ENCODE results near the gene BANF2.

DNA sequence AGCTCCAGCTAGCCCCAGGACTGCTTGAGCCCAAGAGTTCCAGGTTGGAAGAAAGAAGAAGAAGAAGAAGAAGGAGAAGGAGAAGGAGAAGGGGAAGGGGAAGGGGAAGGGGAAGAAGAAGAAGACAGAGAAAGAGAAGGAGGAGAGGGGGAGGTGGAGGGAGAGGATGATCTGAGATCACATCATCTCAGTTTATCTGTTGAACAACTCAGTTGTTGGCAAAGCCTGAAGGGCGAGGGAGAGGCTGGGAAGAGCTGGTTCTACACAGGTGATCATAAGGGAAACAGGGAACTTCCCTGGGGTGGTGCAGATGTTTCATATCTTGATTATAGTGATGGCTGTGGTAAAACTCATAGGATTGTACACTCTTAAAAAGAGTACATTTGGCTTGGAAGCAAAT, 14.6 kb upstream of the BANF2 start:
- TF ChIP-seq, protein P1, sequence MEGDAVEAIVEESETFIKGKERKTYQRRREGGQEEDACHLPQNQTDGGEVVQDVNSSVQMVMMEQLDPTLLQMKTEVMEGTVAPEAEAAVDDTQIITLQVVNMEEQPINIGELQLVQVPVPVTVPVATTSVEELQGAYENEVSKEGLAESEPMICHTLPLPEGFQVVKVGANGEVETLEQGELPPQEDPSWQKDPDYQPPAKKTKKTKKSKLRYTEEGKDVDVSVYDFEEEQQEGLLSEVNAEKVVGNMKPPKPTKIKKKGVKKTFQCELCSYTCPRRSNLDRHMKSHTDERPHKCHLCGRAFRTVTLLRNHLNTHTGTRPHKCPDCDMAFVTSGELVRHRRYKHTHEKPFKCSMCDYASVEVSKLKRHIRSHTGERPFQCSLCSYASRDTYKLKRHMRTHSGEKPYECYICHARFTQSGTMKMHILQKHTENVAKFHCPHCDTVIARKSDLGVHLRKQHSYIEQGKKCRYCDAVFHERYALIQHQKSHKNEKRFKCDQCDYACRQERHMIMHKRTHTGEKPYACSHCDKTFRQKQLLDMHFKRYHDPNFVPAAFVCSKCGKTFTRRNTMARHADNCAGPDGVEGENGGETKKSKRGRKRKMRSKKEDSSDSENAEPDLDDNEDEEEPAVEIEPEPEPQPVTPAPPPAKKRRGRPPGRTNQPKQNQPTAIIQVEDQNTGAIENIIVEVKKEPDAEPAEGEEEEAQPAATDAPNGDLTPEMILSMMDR (IDR thresholded peaks at IDR 0.05): no peak
- no peak for TF ChIP-seq POLR2A (IDR thresholded peaks at IDR 0.05)
